ENCODE measurements around the gene MRPL32.

The MRPL32 gene

GRCh38 chr7:42967391-42967790 is 35.2 kb downstream of the MRPL32 start:
- H3K4me3 ChIP-seq (ENCODE audit: low read depth, low read length), result no peak overlapping the region
- TF ChIP-seq MYC (IDR thresholded peaks at IDR 0.05; ENCODE audit: low read depth, low read length) (no peak), MAX (IDR thresholded peaks at IDR 0.05; ENCODE audit: low read depth, low read length) (no peak), POLR2A (IDR thresholded peaks at IDR 0.05; ENCODE audit: extremely low read depth, insufficient read length) (no peak), CTCF (IDR thresholded peaks at IDR 0.05; ENCODE audit: low read depth, low read length) (no peak)
- no peak for DNase-seq (ENCODE audit: low read depth)

GRCh38 chr7:42972699-42973500 is 40.7 kb downstream of the MRPL32 start:
- TF ChIP-seq POLR2A (IDR thresholded peaks at IDR 0.05; ENCODE audit: extremely low read depth, insufficient read length) (no peak), CTCF (IDR thresholded peaks at IDR 0.05; ENCODE audit: low read depth, low read length) (no peak), MAX (IDR thresholded peaks at IDR 0.05; ENCODE audit: low read depth, low read length) (no peak)
- no peak for DNase-seq (ENCODE audit: low read depth)
- H3K4me3 ChIP-seq (ENCODE audit: low read depth, low read length), result no peak overlapping the region

- no peak overlapping the region for H3K4me3 ChIP-seq (ENCODE audit: low read depth, low read length)
- no peak for DNase-seq (ENCODE audit: low read depth)
- TF ChIP-seq CTCF (IDR thresholded peaks at IDR 0.05; ENCODE audit: low read depth, low read length), result no peak
- TF ChIP-seq MYC (IDR thresholded peaks at IDR 0.05; ENCODE audit: low read depth, low read length), result no peak
- no peak for TF ChIP-seq MAX (IDR thresholded peaks at IDR 0.05; ENCODE audit: low read depth, low read length)
- TF ChIP-seq POLR2A (IDR thresholded peaks at IDR 0.05; ENCODE audit: extremely low read depth, insufficient read length), result no peak
Measured at GRCh38 chr7:42976371-42976770, 44.2 kb downstream of the MRPL32 start.

GRCh38 chr7:42978496-42978895 is 46.3 kb downstream of the MRPL32 start:
- TF ChIP-seq CTCF (IDR thresholded peaks at IDR 0.05; ENCODE audit: low read depth, low read length) (no peak), MYC (IDR thresholded peaks at IDR 0.05; ENCODE audit: low read depth, low read length) (no peak), MAX (IDR thresholded peaks at IDR 0.05; ENCODE audit: low read depth, low read length) (no peak), POLR2A (IDR thresholded peaks at IDR 0.05; ENCODE audit: extremely low read depth, insufficient read length) (no peak)
- H3K4me3 ChIP-seq (ENCODE audit: low read depth, low read length), result no peak overlapping the region

GRCh38 chr7:42980084-42980483 is 47.9 kb downstream of the MRPL32 start:
- H3K4me3 ChIP-seq (ENCODE audit: low read depth, low read length), result no peak overlapping the region
- no peak for DNase-seq (ENCODE audit: low read depth)
- no peak for TF ChIP-seq CTCF (IDR thresholded peaks at IDR 0.05; ENCODE audit: low read depth, low read length)
- TF ChIP-seq POLR2A (IDR thresholded peaks at IDR 0.05; ENCODE audit: extremely low read depth, insufficient read length), result no peak
- TF ChIP-seq MAX (IDR thresholded peaks at IDR 0.05; ENCODE audit: low read depth, low read length), result no peak
- no peak for TF ChIP-seq MYC (IDR thresholded peaks at IDR 0.05; ENCODE audit: low read depth, low read length)

More at GRCh38 chr7:42978496-42978895, 46.3 kb downstream of the MRPL32 start:
- no peak for DNase-seq (ENCODE audit: low read depth)

Measured in NB4 (cell line).